HEK293T (cell line): Measurements from ENCODE around the gene DLX2.

Experiments
- CTCF ChIA-PET: fragments of 350-600 bp; formaldehyde crosslinking; extraction: SDS; loops from one replicate; lab custom pipeline; 2021; ENCODE audit warnings: antibody characterized with exemption, inconsistent platforms; lab: Yijun Ruan, JAX
- POLR2A ChIA-PET: fragments of 350-600 bp; formaldehyde crosslinking; extraction: SDS; loops from one replicate; lab custom pipeline; 2020; ENCODE audit warnings: antibody characterized with exemption, inconsistent platforms; lab: Yijun Ruan, JAX
- DNase-seq: peaks from one replicate; pipeline ENCODE4 v3.0.0; 2012; ENCODE audit warnings: mixed read lengths; ENCODE audit errors: extremely low spot score
- ARNT ChIP-seq: fragments of 450-650 bp; IDR thresholded peaks from 2 replicates; pipeline ENCODE4 v1.6.1; 2017; ENCODE audit warnings: mild to moderate bottlenecking
- BHLHE40 ChIP-seq: fragments of 450-650 bp; IDR thresholded peaks from 2 replicates; pipeline ENCODE4 v1.6.1; 2016; ENCODE audit warnings: mild to moderate bottlenecking, moderate library complexity, borderline replicate concordance
- CTBP1 ChIP-seq: fragments of 450-650 bp; IDR thresholded peaks from 2 replicates; pipeline ENCODE4 v1.6.1; 2016; ENCODE audit warnings: borderline replicate concordance
- ELF4 ChIP-seq: fragments of 450-650 bp; IDR thresholded peaks from 2 replicates; pipeline ENCODE4 v1.6.1; 2017; ENCODE audit warnings: antibody characterized with exemption
- FOXA1 ChIP-seq: fragments of 450-650 bp; IDR thresholded peaks from 2 replicates; pipeline ENCODE4 v1.6.1; 2016; ENCODE audit warnings: mild to moderate bottlenecking
- FOXK2 ChIP-seq: fragments of 450-650 bp; IDR thresholded peaks from 2 replicates; pipeline ENCODE4 v1.6.1; 2016; ENCODE audit warnings: mild to moderate bottlenecking
- FOXM1 ChIP-seq: fragments of 450-650 bp; IDR thresholded peaks from 2 replicates; pipeline ENCODE4 v1.6.1; 2017; ENCODE audit warnings: mild to moderate bottlenecking, borderline replicate concordance
- HDGF ChIP-seq: fragments of 450-650 bp; IDR thresholded peaks from 2 replicates; pipeline ENCODE4 v1.6.1; 2017; ENCODE audit warnings: antibody characterized with exemption, borderline replicate concordance
- L3MBTL2 ChIP-seq: fragments of 450-650 bp; conservative IDR thresholded peaks from 2 replicates; pipeline ENCODE4 v1.6.1; 2016; ENCODE audit warnings: mild to moderate bottlenecking
- LEF1 ChIP-seq: fragments of 450-650 bp; IDR thresholded peaks from 2 replicates; pipeline ENCODE4 v1.6.1; 2017; ENCODE audit warnings: mild to moderate bottlenecking, borderline replicate concordance
- NFRKB ChIP-seq: fragments of 450-650 bp; IDR thresholded peaks from 2 replicates; pipeline ENCODE4 v1.6.1; 2016; ENCODE audit warnings: mild to moderate bottlenecking, moderate library complexity
- PKNOX1 ChIP-seq: fragments of 450-650 bp; IDR thresholded peaks from 2 replicates; pipeline ENCODE4 v1.6.1; 2016
- SP1 ChIP-seq: fragments of 450-650 bp; IDR thresholded peaks from 2 replicates; pipeline ENCODE4 v1.6.1; 2017
- SUZ12 ChIP-seq: fragments of 450-650 bp; IDR thresholded peaks from 2 replicates; pipeline ENCODE4 v1.6.1; 2016; ENCODE audit warnings: mild to moderate bottlenecking
- TARDBP ChIP-seq: fragments of 450-650 bp; IDR thresholded peaks from 2 replicates; pipeline ENCODE4 v1.6.1; 2016
- ZNF384 ChIP-seq: fragments of 450-650 bp; IDR thresholded peaks from 2 replicates; pipeline ENCODE4 v1.6.1; 2016

The DLX2 gene

GRCh38 chr2:172089633-172090032 is 13.1 kb downstream of the DLX2 start:
- TF ChIP-seq FOXA1 (no peak), PKNOX1 (no peak), SUZ12 (no peak), CTBP1 (no peak), ZNF384 (no peak), FOXK2 (no peak), NFRKB (no peak), FOXM1 (no peak), TARDBP (no peak), L3MBTL2 (no peak), ARNT (no peak), LEF1 (no peak), BHLHE40 (no peak), ELF4 (no peak)
- DNase-seq: no peak
- ChIA-PET CTCF (no interaction called here), POLR2A (no interaction called here)

DNA sequence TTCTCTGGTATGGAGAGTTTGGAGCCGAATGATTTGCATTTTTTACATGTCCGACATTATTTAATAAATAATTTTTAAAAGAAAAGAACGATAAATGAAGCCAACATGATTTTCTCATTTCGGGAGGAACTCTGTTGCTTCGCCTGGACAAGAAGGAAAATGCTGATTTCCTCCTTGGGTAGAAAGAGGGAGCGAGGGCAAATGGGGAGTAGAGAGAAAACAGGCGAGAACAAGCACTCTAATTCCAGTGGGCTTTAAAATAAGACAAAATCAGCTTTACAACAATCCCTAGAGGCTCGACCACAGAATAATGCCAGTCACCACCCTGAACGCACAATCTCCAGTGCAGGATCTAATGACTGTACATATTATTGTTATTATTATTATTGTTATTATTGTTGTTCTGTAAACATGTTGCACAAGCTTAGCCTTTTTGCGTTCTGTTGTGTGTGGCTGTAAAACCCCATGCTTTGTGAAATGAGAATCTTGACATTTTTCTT is 13.6 kb downstream of the DLX2 start:
- ChIA-PET POLR2A (no interaction called here), CTCF (no interaction called here)
- TF ChIP-seq PKNOX1 (no peak), FOXM1 (no peak), SP1 (no peak), FOXK2 (no peak), ARNT (no peak), ELF4 (no peak), BHLHE40 (no peak), CTBP1 (no peak), NFRKB (no peak), TARDBP (no peak)
- DNase-seq: no peak

- TF ChIP-seq FOXM1: no peak
- POLR2A ChIA-PET: interaction anchor here (7.8 kb wide), 1 partner anchor 9 kb away, joined by 135 read pairs; no protein-coding TSS in a partner anchor
- CTCF ChIA-PET: no interaction called here
- DNase-seq: no peak
Measured at GRCh38 chr2:172088245-172089004, 14.3 kb downstream of the DLX2 start.

GRCh38 chr2:172087780-172088244 is 14.9 kb downstream of the DLX2 start:
- CTCF ChIA-PET: no interaction called here

GRCh38 chr2:172087207-172087779 is 15.4 kb downstream of the DLX2 start:
- ChIA-PET CTCF (interaction anchor here (1.6 kb wide), 1 partner anchor 8 kb away, joined by 7 read pairs; no protein-coding TSS in a partner anchor), POLR2A (interaction anchor here (1.4 to 7.8 kb wide), 2 partner anchors 10 to 14 kb away, joined by 8 to 135 read pairs; no protein-coding TSS in a partner anchor)
- no peak for DNase-seq
- TF ChIP-seq SUZ12: no peak
- no peak for TF ChIP-seq ELF4
- no peak for TF ChIP-seq NFRKB
- no peak for TF ChIP-seq SP1
- TF ChIP-seq FOXA1: no peak
- TF ChIP-seq FOXK2: no peak
- TF ChIP-seq ZNF384: no peak

More at GRCh38 chr2:172087780-172088244, 14.9 kb downstream of the DLX2 start:
- DNase-seq: no peak
- POLR2A ChIA-PET: interaction anchor here (7.8 kb wide), 1 partner anchor 10 kb away, joined by 135 read pairs; no protein-coding TSS in a partner anchor
- TF ChIP-seq ZNF384 (no peak), SUZ12 (no peak), LEF1 (no peak), HDGF (no peak), PKNOX1 (no peak), SP1 (no peak), FOXA1 (no peak), NFRKB (no peak), L3MBTL2 (no peak), ARNT (no peak), ELF4 (no peak), FOXK2 (no peak), TARDBP (no peak), BHLHE40 (no peak), FOXM1 (no peak)
